AG04450 (cell line): Measurements from ENCODE around the gene PER1. TPM values are rescaled to one million over a fixed set of nuclear protein-coding genes. Genes with fewer than 3 reads are reported as not detected.
A peak's percentile ranks its signal among the peaks of the same experiment; 100 is the strongest.

Experiments
- CTCF ChIA-PET: fragments of 300-600, 350-600 bp; formaldehyde crosslinking; extraction: SDS; loops from one replicate; lab custom pipeline; 2022; ENCODE audit warnings: antibody characterized with exemption, inconsistent platforms; lab: Charles Lee
- POLR2A ChIA-PET: fragments of 350-600 bp; formaldehyde crosslinking; extraction: SDS; loops from one replicate; lab custom pipeline; 2021; ENCODE audit warnings: antibody characterized with exemption, inconsistent platforms; lab: Yijun Ruan, JAX
- DNase-seq: peaks from one replicate; pipeline ENCODE4 v3.0.0-alpha.2; 2011; ENCODE audit warnings: low read depth, low spot score
- H3K27ac ChIP-seq: one replicate; pipeline ENCODE4 v1.5.1; 2012; ENCODE audit warnings: low read depth, low read length, control low read depth
- H3K27me3 ChIP-seq: one replicate; pipeline ENCODE4 v1.6.0; 2012; ENCODE audit warnings: low read length; ENCODE audit not compliant: control insufficient read depth, insufficient read depth
- H3K4me3 ChIP-seq: 2 replicates; pipeline ENCODE4 v1.5.1; 2011; ENCODE audit warnings: mild to moderate bottlenecking, low read depth, low read length, control low read depth
- H3K9me3 ChIP-seq: 2 replicates; pipeline ENCODE4 v1.5.1; 2012; ENCODE audit warnings: low read length; ENCODE audit not compliant: control insufficient read depth, insufficient read depth
- CTCF ChIP-seq: IDR thresholded peaks from 2 replicates; pipeline ENCODE4 v1.5.1; 2011; ENCODE audit warnings: low read depth, low read length, control low read depth, inconsistent platforms
- polyA plus RNA-seq: library from polyadenylated mRNA; depleted of rRNA; stranded (reverse); fragments of >200 nt; gene quantifications from 2 replicates; pipeline ENCODE4 v1.2.3, GENCODE V29; 2011

Gene PER1
- polyA plus RNA-seq, 1 experiment = 3.1 TPM

- DNase-seq = no peak
- TF ChIP-seq CTCF = no peak; the same call in 1 of the 2 replicates
- POLR2A ChIA-PET = interaction anchor here (0.8 to 3.6 kb wide), 4 partner anchors 13 to 36 kb away, joined by 3 to 25 read pairs (median 14); partner anchors contain the start of gene AURKB
- no peaks in the 10 kb centered on the region for H3K27me3 ChIP-seq
- peak overlapping the region; percentile 97 for H3K4me3 ChIP-seq
- H3K9me3 ChIP-seq = no peaks in the 10 kb centered on the region; the same call in 1 of the 2 replicates
- CTCF ChIA-PET = no interaction called here
- peak overlapping the region; percentile 75 for H3K27ac ChIP-seq
Measured at GRCh38 chr17:8186446-8186786, 34.2 kb upstream of the PER1 start.

- TF ChIP-seq CTCF = no peak
- ChIA-PET POLR2A (interaction anchor here (0.8 to 3.6 kb wide), 4 partner anchors 12 to 36 kb away, joined by 3 to 25 read pairs (median 4); partner anchors contain the start of gene AURKB), CTCF (interaction anchor here (0.6 kb wide), 1 partner anchor 198 kb away, joined by 5 read pairs; no protein-coding TSS in a partner anchor)
- Histone ChIP-seq H3K27ac (peak overlapping the region; percentile 75), H3K27me3 (no peaks in the 10 kb centered on the region), H3K9me3 (no peaks in the 10 kb centered on the region; the same call in 1 of the 2 replicates), H3K4me3 (peak overlapping the region; percentile 97)
- DNase-seq = peak; percentile 32
Measured at GRCh38 chr17:8185582-8186445, 33.6 kb upstream of the PER1 start.

DNA sequence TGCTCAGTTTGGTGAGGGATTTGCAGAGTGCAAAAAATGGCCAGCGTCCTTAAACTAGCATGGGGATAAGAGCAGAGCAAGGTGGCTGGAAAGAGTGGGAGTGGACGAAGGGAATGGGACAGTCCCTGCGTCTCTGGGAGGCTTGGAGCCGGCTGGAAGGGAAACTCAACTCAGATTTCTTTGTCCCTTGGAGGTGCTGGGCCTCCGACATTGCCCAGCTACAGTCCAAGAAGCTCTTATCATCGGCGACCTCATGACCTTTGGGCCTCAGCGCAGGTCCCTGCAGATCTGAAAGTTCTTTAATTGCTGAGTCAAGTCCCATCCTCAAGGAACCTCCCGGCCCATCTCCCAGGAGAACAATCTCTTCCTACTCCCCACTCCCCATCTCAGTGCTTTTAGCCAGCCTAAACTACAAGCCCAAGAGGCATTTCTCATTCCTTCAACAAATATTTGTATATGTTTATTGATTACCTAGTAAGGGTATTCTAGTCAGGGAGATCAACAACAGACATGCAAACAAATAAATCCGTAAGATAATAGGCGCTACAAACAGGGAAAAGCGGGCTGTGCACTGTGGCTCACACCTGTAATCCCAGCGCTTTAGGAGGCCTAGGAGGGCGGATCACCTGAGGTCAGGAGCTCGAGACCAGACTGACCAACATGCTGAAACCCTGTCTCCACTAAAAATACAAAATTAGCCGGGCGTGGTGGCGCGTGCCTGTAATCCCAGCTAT lies 25.0 kb upstream of the PER1 start:
- DNase-seq = no peak
- no peak for TF ChIP-seq CTCF
- H3K9me3 ChIP-seq = no peaks in the 10 kb centered on the region; the same call in 1 of the 2 replicates
- POLR2A ChIA-PET = no interaction called here
- H3K27me3 ChIP-seq = no peaks in the 10 kb centered on the region
- peak overlapping the region; percentile 75 for H3K4me3 ChIP-seq
- CTCF ChIA-PET = interaction anchor here (1.1 to 1.9 kb wide), 2 partner anchors 39 to 55 kb away, joined by 3 to 6 read pairs; no protein-coding TSS in a partner anchor
- H3K27ac ChIP-seq = peak overlapping the region; percentile 31

GRCh38 chr17:8176197-8176940 lies 24.2 kb upstream of the PER1 start, which contains the start of gene TMEM107:
TMEM107 (minus strand) TSS chr17:8176380; CDS start chr17:8176286, 94 bp downstream.
- TF ChIP-seq CTCF = no peak
- no peaks in the 10 kb centered on the region; the same call in 1 of the 2 replicates for H3K9me3 ChIP-seq
- peak within 1 kb of the TSS; percentile 31 for H3K27ac ChIP-seq
- DNase-seq = no peak
- ChIA-PET CTCF (interaction anchor here (1.1 to 1.9 kb wide), 2 partner anchors 38 to 54 kb away, joined by 3 to 6 read pairs; no protein-coding TSS in a partner anchor), POLR2A (no interaction called here)
- no peaks in the 10 kb centered on the region for H3K27me3 ChIP-seq
- H3K4me3 ChIP-seq = peak within 1 kb of the TSS; percentile 75
